ENCODE measurements around the gene KSR2.

Gene KSR2

DNA sequence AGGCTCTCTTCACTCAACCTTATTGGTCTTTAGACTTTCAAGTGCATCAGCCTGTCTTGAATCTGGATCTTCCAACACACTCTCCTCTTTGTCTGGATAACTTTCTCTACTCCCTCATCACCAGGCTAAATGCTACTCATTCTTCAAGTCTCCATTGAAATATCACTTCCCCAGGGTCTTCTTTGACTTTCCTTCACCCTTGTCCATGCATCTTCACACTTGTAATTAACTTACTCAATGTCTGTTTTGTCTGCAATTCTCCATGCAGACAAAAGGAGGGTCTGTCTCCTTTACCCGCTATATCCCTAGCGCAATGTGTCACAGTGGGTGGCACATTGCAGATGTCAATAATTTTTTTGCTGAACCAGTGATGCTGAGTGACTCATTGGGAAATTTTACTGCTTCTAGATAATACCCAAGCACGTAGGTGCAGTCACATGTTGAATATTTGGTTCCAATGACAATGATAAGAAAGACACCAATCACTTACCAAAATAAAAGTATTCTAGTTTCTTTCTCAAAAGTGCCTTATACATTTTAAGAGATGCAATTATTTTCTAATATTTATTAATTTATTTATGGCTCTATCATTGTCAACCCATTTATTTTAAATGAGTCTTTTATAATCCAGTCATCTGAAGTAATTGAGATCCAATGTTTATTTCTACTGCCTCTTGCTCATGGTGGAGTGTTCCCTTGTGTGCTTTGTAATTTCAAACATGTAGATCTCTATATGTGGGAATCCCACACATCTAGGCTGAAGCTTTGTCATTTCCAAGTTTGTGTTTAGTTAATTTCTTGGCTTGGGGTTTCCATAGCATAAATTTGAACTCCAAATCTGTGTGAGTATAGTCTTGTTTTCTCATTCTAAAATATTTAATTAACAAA lies 26.0 kb upstream of the KSR2 start:
- Mint-ChIP-seq H3K9me3 (peaks cover 8% of the 10 kb centered on the region), H3K27ac (no peak overlapping the region), H3K4me3 (no peak overlapping the region), H3K27me3 (ENCODE audit: low read depth, poor library complexity) (peaks cover 18% of the 10 kb centered on the region), H3K4me1 (no peaks in the 10 kb centered on the region), H3K36me3 (ENCODE audit: low read depth) (no peaks in the 10 kb centered on the region)
- TF ChIP-seq CTCF (IDR thresholded peaks at IDR 0.05), result no peak
- no peak for DNase-seq

GRCh38 chr12:117986705-117987469 lies 18.1 kb upstream of the KSR2 start:
- TF ChIP-seq CTCF (IDR thresholded peaks at IDR 0.05), result no peak
- no peak overlapping the region for H3K4me3 Mint-ChIP-seq
- H3K9me3 Mint-ChIP-seq, result peaks cover 4% of the 10 kb centered on the region
- DNase-seq, result no peak
- no peaks in the 10 kb centered on the region for H3K4me1 Mint-ChIP-seq
- no peak overlapping the region for H3K27ac Mint-ChIP-seq
- H3K27me3 Mint-ChIP-seq (ENCODE audit: low read depth, poor library complexity), result peaks cover 14% of the 10 kb centered on the region
- H3K36me3 Mint-ChIP-seq (ENCODE audit: low read depth), result no peaks in the 10 kb centered on the region

DNA sequence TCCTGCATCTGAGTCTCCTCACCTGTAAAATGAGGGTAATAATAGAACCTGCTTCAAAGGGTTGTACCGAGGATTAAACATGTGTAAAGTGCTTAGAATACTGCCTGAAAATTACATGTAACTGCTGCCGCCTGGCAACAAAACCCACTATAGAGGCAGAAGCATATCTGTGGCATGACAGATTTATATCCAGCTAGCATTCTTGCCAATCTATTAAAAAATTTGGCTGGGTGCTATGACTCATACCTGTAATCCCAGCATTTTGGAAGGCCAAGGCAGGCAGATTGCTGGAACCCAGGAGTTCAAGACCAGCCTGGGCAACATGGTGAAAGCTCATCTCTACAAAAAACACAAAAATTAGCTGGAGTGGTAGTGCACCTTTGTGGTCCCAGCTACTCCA lies 16.4 kb upstream of the KSR2 start:
- H3K9me3 Mint-ChIP-seq, result peaks cover 4% of the 10 kb centered on the region
- no peak overlapping the region for H3K4me3 Mint-ChIP-seq
- DNase-seq, result no peak
- no peaks in the 10 kb centered on the region for H3K36me3 Mint-ChIP-seq (ENCODE audit: low read depth)
- H3K27me3 Mint-ChIP-seq (ENCODE audit: low read depth, poor library complexity), result peaks cover 14% of the 10 kb centered on the region
- TF ChIP-seq CTCF (IDR thresholded peaks at IDR 0.05), result no peak
- no peak overlapping the region for H3K27ac Mint-ChIP-seq
- no peaks in the 10 kb centered on the region for H3K4me1 Mint-ChIP-seq

GRCh38 chr12:117981267-117981666 lies 12.5 kb upstream of the KSR2 start:
- no peak overlapping the region for H3K27ac Mint-ChIP-seq
- no peak for TF ChIP-seq CTCF (IDR thresholded peaks at IDR 0.05)
- no peaks in the 10 kb centered on the region for H3K36me3 Mint-ChIP-seq (ENCODE audit: low read depth)
- no peaks in the 10 kb centered on the region for H3K4me1 Mint-ChIP-seq
- H3K9me3 Mint-ChIP-seq, result no peaks in the 10 kb centered on the region
- peaks cover 37% of the 10 kb centered on the region for H3K27me3 Mint-ChIP-seq (ENCODE audit: low read depth, poor library complexity)
- no peak overlapping the region for H3K4me3 Mint-ChIP-seq
- no peak for DNase-seq

DNA sequence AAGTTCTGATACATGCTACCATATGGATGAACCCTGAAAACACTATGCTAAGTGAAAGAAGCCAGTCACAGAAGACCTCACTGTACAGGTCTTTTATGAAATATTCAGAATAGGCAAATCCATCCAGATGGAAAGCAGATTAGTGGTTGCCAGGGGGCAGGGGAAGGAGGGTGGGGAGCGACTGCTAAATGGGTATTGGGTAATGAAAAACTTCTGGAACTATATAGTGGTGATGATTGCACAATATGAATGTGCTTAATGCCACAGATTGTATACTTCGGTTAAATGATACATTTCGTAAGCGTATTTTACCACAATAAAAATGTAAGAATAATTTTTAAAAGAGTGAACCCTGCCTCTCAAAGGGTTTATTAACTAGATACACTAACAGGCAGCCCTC lies 11.8 kb upstream of the KSR2 start:
- H3K9me3 Mint-ChIP-seq, result no peaks in the 10 kb centered on the region
- peaks cover 37% of the 10 kb centered on the region for H3K27me3 Mint-ChIP-seq (ENCODE audit: low read depth, poor library complexity)
- TF ChIP-seq CTCF (IDR thresholded peaks at IDR 0.05), result no peak
- H3K4me3 Mint-ChIP-seq, result no peak overlapping the region
- DNase-seq, result no peak
- no peaks in the 10 kb centered on the region for H3K36me3 Mint-ChIP-seq (ENCODE audit: low read depth)
- no peaks in the 10 kb centered on the region for H3K4me1 Mint-ChIP-seq
- H3K27ac Mint-ChIP-seq, result no peak overlapping the region
